HEK293 (cell line): ENCODE data around the gene THOC3.

Experiments used
- CTCF ChIA-PET: fragments of 350-600 bp; formaldehyde crosslinking; extraction: SDS; loops from one replicate; lab custom pipeline; 2021; ENCODE audit warnings: antibody characterized with exemption; lab: Yijun Ruan, JAX
- POLR2A ChIA-PET: fragments of 300-600 bp; formaldehyde crosslinking; extraction: SDS; loops from one replicate; lab custom pipeline; 2020; ENCODE audit warnings: antibody characterized with exemption, inconsistent platforms; lab: Yijun Ruan, JAX
- H3K27ac ChIP-seq: fragments of 200-500 bp; sonication (Bioruptor generic); 2 replicates; pipeline ENCODE4 v1.5.1; 2014; ENCODE audit warnings: low read depth, low read length, control low read depth, inconsistent platforms; ENCODE audit errors: extremely low read depth
- H3K36me3 ChIP-seq, 2 experiments: fragments of 200-500 bp in 1 of 2; sonication (Bioruptor generic) in 1 of 2; 1 replicate in 1 of 2; 2 replicates in 1 of 2; pipeline ENCODE4 v1.5.1; 2014 to 2017; ENCODE audit warnings: inconsistent platforms in 2 of 2, low read length in 2 of 2; ENCODE audit not compliant: control insufficient read depth in 2 of 2, insufficient read depth in 1 of 2
- H3K4me1 ChIP-seq: fragments of 200-500 bp; sonication (Bioruptor generic); 2 replicates; pipeline ENCODE4 v1.5.1; 2014; ENCODE audit warnings: mild to moderate bottlenecking, low read length, inconsistent platforms; ENCODE audit not compliant: control insufficient read depth, insufficient read depth
- H3K4me3 ChIP-seq: 2 replicates; pipeline ENCODE4 v1.5.1; 2011; ENCODE audit warnings: low read depth, mild to moderate bottlenecking, control low read depth, low read length, moderate library complexity
- H3K9me3 ChIP-seq: fragments of 200-500 bp; sonication (Bioruptor generic); 2 replicates; pipeline ENCODE4 v1.5.1; 2014; ENCODE audit warnings: low read depth, low read length, inconsistent platforms; ENCODE audit not compliant: control insufficient read depth, insufficient read depth
- HOXA7 ChIP-seq: sonication (generic); formaldehyde crosslinking; IDR thresholded peaks from 2 replicates; pipeline ENCODE4 v1.8.1; 2022; ENCODE audit warnings: missing genetic modification reagents, borderline replicate concordance
- MZF1 ChIP-seq: fragments of 450-650 bp; formaldehyde crosslinking; IDR thresholded peaks from 2 replicates; pipeline ENCODE4 v1.5.1; 2017; ENCODE audit warnings: missing biosample characterization, missing genetic modification characterization, borderline replicate concordance
- PBX3 ChIP-seq: sonication (generic); formaldehyde crosslinking; IDR thresholded peaks from 2 replicates; pipeline ENCODE4 v1.8.1; 2022; ENCODE audit warnings: mild to moderate bottlenecking, moderate library complexity, missing genetic modification reagents
- PRDM6 ChIP-seq: fragments of 450-650 bp; formaldehyde crosslinking; IDR thresholded peaks from 2 replicates; pipeline ENCODE4 v1.5.1; 2017; ENCODE audit warnings: missing biosample characterization, missing genetic modification characterization
- SP7 ChIP-seq: fragments of 450-650 bp; formaldehyde crosslinking; IDR thresholded peaks from 2 replicates; pipeline ENCODE4 v1.5.1; 2016; ENCODE audit warnings: missing biosample characterization, missing genetic modification characterization
- ZBTB10 ChIP-seq: fragments of 450-650 bp; formaldehyde crosslinking; IDR thresholded peaks from 2 replicates; pipeline ENCODE4 v1.5.1; 2016; ENCODE audit warnings: missing biosample characterization, missing genetic modification characterization
- ZBTB11 ChIP-seq: fragments of 450-650 bp; formaldehyde crosslinking; conservative IDR thresholded peaks from 2 replicates; pipeline ENCODE4 v1.5.1; 2016; ENCODE audit warnings: low read depth, missing biosample characterization, missing genetic modification characterization
- ZBTB26 ChIP-seq: fragments of 450-650 bp; formaldehyde crosslinking; optimal IDR thresholded peaks from 2 replicates; pipeline ENCODE3; 2016; ENCODE audit warnings: missing biosample characterization, mild to moderate bottlenecking, missing genetic modification characterization
- ZNF335 ChIP-seq: fragments of 450-650 bp; formaldehyde crosslinking; conservative IDR thresholded peaks from 2 replicates; pipeline ENCODE4 v1.5.1; 2016; ENCODE audit warnings: missing biosample characterization, missing genetic modification characterization
- ZNF394 ChIP-seq: fragments of 450-650 bp; formaldehyde crosslinking; IDR thresholded peaks from 2 replicates; pipeline ENCODE4 v1.5.1; 2016; ENCODE audit warnings: missing biosample characterization, missing genetic modification characterization, mild to moderate bottlenecking, moderate library complexity, borderline replicate concordance
- ZNF501 ChIP-seq: fragments of 450-650 bp; formaldehyde crosslinking; IDR thresholded peaks from 2 replicates; pipeline ENCODE4 v1.5.1; 2016; ENCODE audit warnings: missing biosample characterization, missing genetic modification characterization
- ZNF529 ChIP-seq: fragments of 450-650 bp; formaldehyde crosslinking; IDR thresholded peaks from 2 replicates; pipeline ENCODE4 v1.5.1; 2017; ENCODE audit warnings: missing genetic modification characterization, missing biosample characterization; ENCODE audit not compliant: insufficient replicate concordance
- ZNF561 ChIP-seq: fragments of 450-650 bp; IDR thresholded peaks from 2 replicates; pipeline ENCODE4 v1.5.1; 2018; ENCODE audit warnings: missing biosample characterization, missing genetic modification characterization, borderline replicate concordance
- ZNF791 ChIP-seq: fragments of 450-650 bp; formaldehyde crosslinking; IDR thresholded peaks from 2 replicates; pipeline ENCODE4 v1.5.1; 2016; ENCODE audit warnings: missing biosample characterization, missing genetic modification characterization
- ZSCAN23 ChIP-seq: fragments of 450-650 bp; formaldehyde crosslinking; IDR thresholded peaks from 2 replicates; pipeline ENCODE4 v1.5.1; 2016; ENCODE audit warnings: missing biosample characterization, missing genetic modification characterization
- ZSCAN5A ChIP-seq: fragments of 450-650 bp; formaldehyde crosslinking; IDR thresholded peaks from 2 replicates; pipeline ENCODE4 v1.5.1; 2016; ENCODE audit warnings: missing biosample characterization, missing genetic modification characterization

THOC3 gene

GRCh38 chr5:175922192-175922885 is 45.8 kb downstream of the THOC3 start (continued):
- TF ChIP-seq PBX3 (CRISPR knock-in tag) (no peak), ZSCAN5A (no peak), MZF1 (tag by site-specific recombination) (no peak), ZNF394 (no peak), SP7 (no peak), ZNF501 (tag by site-specific recombination) (no peak), HOXA7 (CRISPR knock-in tag) (no peak), ZNF561 (tag by site-specific recombination) (no peak), PRDM6 (tag by site-specific recombination) (no peak)
- TF ChIP-seq, all 188 proteins: peak for 0

GRCh38 chr5:175921061-175921730 is 46.9 kb downstream of the THOC3 start:
- Histone ChIP-seq H3K4me1 (no peaks in the 10 kb centered on the region; the same call in 1 of the 2 replicates), H3K36me3 (no peaks in the 10 kb centered on the region), H3K27ac (no peak overlapping the region), H3K4me3 (no peak overlapping the region), H3K9me3 (no peaks in the 10 kb centered on the region)
- ChIA-PET CTCF (interaction anchor here (1.3 kb wide), 1 partner anchor 191 kb away, joined by 6 read pairs; no protein-coding TSS in a partner anchor), POLR2A (no interaction called here)
- TF ChIP-seq ZSCAN5A: no peak
- TF ChIP-seq ZBTB26 (tag by site-specific recombination): no peak
- no peak for TF ChIP-seq ZNF335 (tag by site-specific recombination)
- no peak for TF ChIP-seq ZNF791 (tag by site-specific recombination)
- no peak for TF ChIP-seq ZBTB11 (tag by site-specific recombination)
- no peak for TF ChIP-seq ZBTB10
- no peak for TF ChIP-seq ZNF529
- no peak for TF ChIP-seq ZSCAN23
